ENCODE measurements around the gene MLXIP. TPM values are rescaled to one million over a fixed set of nuclear protein-coding genes. Genes with fewer than 3 reads are reported as not detected.

MLXIP gene
- total RNA-seq, 1 donor from 2014 or later, result 19.0 TPM

GRCh38 chr12:122140467-122141257 lies 62.1 kb downstream of the MLXIP start:
- no peak for ATAC-seq

GRCh38 chr12:122141911-122142725 lies 63.6 kb downstream of the MLXIP start:
- DNase-seq (ENCODE audit: low spot score), result no peak
- no peak for ATAC-seq

More at GRCh38 chr12:122140467-122141257, 62.1 kb downstream of the MLXIP start:
- no peak for DNase-seq (ENCODE audit: low spot score)

GRCh38 chr12:122142857-122143256 lies 64.3 kb downstream of the MLXIP start:
- ATAC-seq, result no peak
- no peak for DNase-seq (ENCODE audit: low spot score)

- DNase-seq (ENCODE audit: low spot score) (no peak), ATAC-seq (no peak)
Observed at GRCh38 chr12:122144885-122145284, 66.3 kb downstream of the MLXIP start.

- ATAC-seq (no peak), DNase-seq (ENCODE audit: low spot score) (no peak)
Observed at GRCh38 chr12:122145505-122146330, 67.2 kb downstream of the MLXIP start.

GRCh38 chr12:122147514-122148290 lies 69.1 kb downstream of the MLXIP start:
- ATAC-seq, result peak; percentile 12

GRCh38 chr12:122148657-122149056 lies 70.1 kb downstream of the MLXIP start:
- DNase-seq (ENCODE audit: low spot score), result no peak
- no peak for ATAC-seq

More at GRCh38 chr12:122147514-122148290, 69.1 kb downstream of the MLXIP start:
- DNase-seq (ENCODE audit: low spot score), result no peak

- DNase-seq (ENCODE audit: low spot score) (no peak), ATAC-seq (no peak)
Observed at GRCh38 chr12:122150127-122150681, 71.6 kb downstream of the MLXIP start.

- DNase-seq (ENCODE audit: low spot score), result no peak
- no peak for ATAC-seq
Observed at GRCh38 chr12:122152754-122153153, 74.2 kb downstream of the MLXIP start.

GRCh38 chr12:122155705-122156104 lies 77.1 kb downstream of the MLXIP start:
- ATAC-seq (no peak), DNase-seq (ENCODE audit: low spot score) (no peak)

GRCh38 chr12:122158700-122159285 lies 80.2 kb downstream of the MLXIP start:
- no peak for DNase-seq (ENCODE audit: low spot score)
- ATAC-seq, result no peak

- ATAC-seq, result no peak
Observed at GRCh38 chr12:122159882-122160281, 81.3 kb downstream of the MLXIP start.

GRCh38 chr12:122160761-122161160 lies 82.2 kb downstream of the MLXIP start:
- DNase-seq (ENCODE audit: low spot score), result no peak

More at GRCh38 chr12:122159882-122160281, 81.3 kb downstream of the MLXIP start:
- no peak for DNase-seq (ENCODE audit: low spot score)

GRCh38 chr12:122161682-122162081 lies 83.1 kb downstream of the MLXIP start:
- DNase-seq (ENCODE audit: low spot score), result no peak
- no peak for ATAC-seq

More at GRCh38 chr12:122160761-122161160, 82.2 kb downstream of the MLXIP start:
- ATAC-seq, result no peak

GRCh38 chr12:122162976-122163375 lies 84.4 kb downstream of the MLXIP start:
- no peak for DNase-seq (ENCODE audit: low spot score)

GRCh38 chr12:122166422-122167349 lies 88.1 kb downstream of the MLXIP start:
- DNase-seq (ENCODE audit: low spot score) (no peak), ATAC-seq (no peak)

More at GRCh38 chr12:122162976-122163375, 84.4 kb downstream of the MLXIP start:
- no peak for ATAC-seq

- ATAC-seq, result peak; percentile 40
- DNase-seq (ENCODE audit: low spot score), result no peak
Observed at GRCh38 chr12:122167356-122167925, 88.9 kb downstream of the MLXIP start.

- DNase-seq (ENCODE audit: low spot score), result no peak
- no peak for ATAC-seq
Observed at GRCh38 chr12:122168492-122168891, 89.9 kb downstream of the MLXIP start.

All from left lobe of liver (tissue), 2 donors.